KMS-11 (cell line): ENCODE results near the gene AGBL4.

Source experiments
- H2AFZ ChIP-seq: fragments of 200-600 bp; sonication (generic); 2 replicates; pipeline ENCODE4 v1.6.1; 2016; ENCODE audit warnings: antibody characterized with exemption, mixed run types, low read depth
- H3K27ac ChIP-seq: fragments of 200-600 bp; sonication (generic); 2 replicates; pipeline ENCODE4 v1.6.1; 2016; ENCODE audit warnings: mild to moderate bottlenecking, mixed run types
- H3K27me3 ChIP-seq: fragments of 200-600 bp; sonication (generic); 2 replicates; pipeline ENCODE4 v1.6.1; 2017; ENCODE audit warnings: mild to moderate bottlenecking, low read depth, mixed run types, moderate library complexity; ENCODE audit not compliant: insufficient read depth
- H3K36me3 ChIP-seq: fragments of 200-600 bp; sonication (generic); 2 replicates; pipeline ENCODE4 v1.6.1; 2017; ENCODE audit warnings: mild to moderate bottlenecking, mixed run types; ENCODE audit not compliant: insufficient read depth
- H3K4me1 ChIP-seq: fragments of 200-600 bp; sonication (generic); 2 replicates; pipeline ENCODE4 v1.6.1; 2016; ENCODE audit warnings: mild to moderate bottlenecking, low read depth, mixed run types; ENCODE audit not compliant: poor library complexity, severe bottlenecking
- H3K4me2 ChIP-seq: fragments of 200-600 bp; sonication (generic); 2 replicates; pipeline ENCODE4 v1.7.0; 2016; ENCODE audit warnings: mild to moderate bottlenecking, mixed run types
- H3K4me3 ChIP-seq: fragments of 200-600 bp; sonication (generic); IDR thresholded peaks from 2 replicates; pipeline ENCODE4 v1.6.1; 2017; ENCODE audit warnings: low read depth, low read length, mixed read lengths; ENCODE audit not compliant: insufficient read depth
- H3K79me2 ChIP-seq: fragments of 200-600 bp; sonication (generic); 2 replicates; pipeline ENCODE4 v1.6.1; 2016; ENCODE audit warnings: low read depth, mixed run types; ENCODE audit not compliant: insufficient read depth
- H3K9ac ChIP-seq: fragments of 200-600 bp; sonication (generic); 2 replicates; pipeline ENCODE4 v1.6.1; 2016; ENCODE audit warnings: mild to moderate bottlenecking, mixed run types
- H4K20me1 ChIP-seq: fragments of 200-600 bp; sonication (generic); 2 replicates; pipeline ENCODE4 v1.6.1; 2016; ENCODE audit warnings: mild to moderate bottlenecking, mixed run types; ENCODE audit not compliant: insufficient read depth
- TF ChIP-seq, protein P1 (sequence below): fragments of 200-600 bp; sonication (generic); conservative IDR thresholded peaks from 2 replicates; pipeline ENCODE4 v1.6.1; 2017; ENCODE audit warnings: low read depth, mild to moderate bottlenecking, antibody characterized with exemption, low read length, moderate library complexity, mixed read lengths

AGBL4 gene

DNA sequence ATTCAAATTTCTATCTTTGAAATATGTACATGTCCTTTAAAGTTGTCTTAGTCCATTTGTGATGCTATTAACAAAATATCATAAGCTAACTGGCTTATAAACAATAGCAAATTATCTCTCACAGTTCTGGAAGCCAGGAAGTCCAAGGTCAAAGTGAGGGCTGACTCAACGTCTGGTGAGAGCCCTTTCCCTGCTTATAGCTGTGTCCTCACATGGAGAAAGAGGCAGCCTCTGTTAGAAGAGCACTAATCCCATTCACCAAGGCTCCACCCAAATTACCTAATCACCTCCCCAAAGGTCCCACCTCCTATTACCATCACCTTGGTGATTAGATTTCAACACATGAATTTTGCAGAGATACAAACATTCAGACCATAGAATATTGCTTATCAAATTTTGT, 797.0 kb downstream of the AGBL4 start:
- Histone ChIP-seq H3K79me2 (no peaks in the 10 kb centered on the region), H2AFZ (no peak overlapping the region), H3K27ac (no peak overlapping the region), H3K4me1 (no peaks in the 10 kb centered on the region), H3K4me2 (no peak overlapping the region), H3K4me3 (no peak overlapping the region), H3K27me3 (no peaks in the 10 kb centered on the region), H3K9ac (no peak overlapping the region), H3K36me3 (no peaks in the 10 kb centered on the region), H4K20me1 (no peaks in the 10 kb centered on the region)
- TF ChIP-seq, protein P1, sequence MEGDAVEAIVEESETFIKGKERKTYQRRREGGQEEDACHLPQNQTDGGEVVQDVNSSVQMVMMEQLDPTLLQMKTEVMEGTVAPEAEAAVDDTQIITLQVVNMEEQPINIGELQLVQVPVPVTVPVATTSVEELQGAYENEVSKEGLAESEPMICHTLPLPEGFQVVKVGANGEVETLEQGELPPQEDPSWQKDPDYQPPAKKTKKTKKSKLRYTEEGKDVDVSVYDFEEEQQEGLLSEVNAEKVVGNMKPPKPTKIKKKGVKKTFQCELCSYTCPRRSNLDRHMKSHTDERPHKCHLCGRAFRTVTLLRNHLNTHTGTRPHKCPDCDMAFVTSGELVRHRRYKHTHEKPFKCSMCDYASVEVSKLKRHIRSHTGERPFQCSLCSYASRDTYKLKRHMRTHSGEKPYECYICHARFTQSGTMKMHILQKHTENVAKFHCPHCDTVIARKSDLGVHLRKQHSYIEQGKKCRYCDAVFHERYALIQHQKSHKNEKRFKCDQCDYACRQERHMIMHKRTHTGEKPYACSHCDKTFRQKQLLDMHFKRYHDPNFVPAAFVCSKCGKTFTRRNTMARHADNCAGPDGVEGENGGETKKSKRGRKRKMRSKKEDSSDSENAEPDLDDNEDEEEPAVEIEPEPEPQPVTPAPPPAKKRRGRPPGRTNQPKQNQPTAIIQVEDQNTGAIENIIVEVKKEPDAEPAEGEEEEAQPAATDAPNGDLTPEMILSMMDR, result no peak

DNA sequence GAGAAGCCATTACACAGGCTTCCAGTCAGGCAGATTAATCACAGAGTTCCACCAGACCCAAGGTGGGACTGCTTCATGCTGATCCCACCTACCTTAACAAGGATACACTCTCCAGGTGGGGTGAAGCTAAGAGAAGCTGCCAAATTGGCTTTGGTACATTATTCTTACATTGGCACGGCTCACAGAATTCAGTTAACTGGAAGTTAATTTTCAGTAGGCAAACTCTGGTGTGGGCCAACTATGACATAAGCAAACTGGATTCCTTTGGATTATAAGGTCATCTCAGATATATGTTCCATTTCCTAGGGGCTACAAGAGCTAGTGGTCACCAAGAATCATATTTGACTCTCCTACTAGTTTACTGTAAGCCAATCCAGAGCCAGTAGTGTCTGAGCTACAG, 798.3 kb downstream of the AGBL4 start:
- H3K9ac ChIP-seq, result no peak overlapping the region
- H3K4me1 ChIP-seq, result no peaks in the 10 kb centered on the region
- H3K27me3 ChIP-seq, result no peaks in the 10 kb centered on the region
- H3K36me3 ChIP-seq, result no peaks in the 10 kb centered on the region
- H3K79me2 ChIP-seq, result no peaks in the 10 kb centered on the region
- no peak overlapping the region for H3K4me3 ChIP-seq
- H2AFZ ChIP-seq, result no peak overlapping the region
- no peaks in the 10 kb centered on the region for H4K20me1 ChIP-seq
- H3K4me2 ChIP-seq, result no peak overlapping the region
- H3K27ac ChIP-seq, result no peak overlapping the region
- TF ChIP-seq, protein P1, result no peak

DNA sequence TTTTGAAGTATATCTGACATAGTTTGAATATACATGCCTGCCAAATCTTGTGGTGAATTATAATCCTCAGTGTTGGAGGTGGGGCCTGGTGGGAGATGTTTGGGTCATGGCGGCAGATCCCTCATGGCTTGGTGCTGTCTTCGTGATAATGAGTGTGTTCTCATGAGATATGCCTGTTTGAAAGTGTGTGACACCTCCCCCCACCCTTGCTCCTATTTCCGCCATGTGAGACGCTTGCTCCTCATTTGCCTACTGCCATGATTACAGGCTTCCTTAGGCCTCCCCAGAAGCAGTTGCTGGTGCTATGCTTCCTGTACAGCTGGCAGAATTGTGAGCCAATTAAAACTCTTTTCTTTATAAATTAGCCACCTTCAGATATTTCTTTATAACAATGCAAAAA, 810.5 kb downstream of the AGBL4 start:
- Histone ChIP-seq H3K9ac (no peak overlapping the region), H3K36me3 (no peaks in the 10 kb centered on the region), H4K20me1 (no peaks in the 10 kb centered on the region), H3K27me3 (no peaks in the 10 kb centered on the region), H3K4me3 (no peak overlapping the region), H3K4me2 (no peak overlapping the region), H2AFZ (no peak overlapping the region), H3K27ac (no peak overlapping the region), H3K4me1 (no peaks in the 10 kb centered on the region), H3K79me2 (no peaks in the 10 kb centered on the region)
- TF ChIP-seq, protein P1, result no peak

DNA sequence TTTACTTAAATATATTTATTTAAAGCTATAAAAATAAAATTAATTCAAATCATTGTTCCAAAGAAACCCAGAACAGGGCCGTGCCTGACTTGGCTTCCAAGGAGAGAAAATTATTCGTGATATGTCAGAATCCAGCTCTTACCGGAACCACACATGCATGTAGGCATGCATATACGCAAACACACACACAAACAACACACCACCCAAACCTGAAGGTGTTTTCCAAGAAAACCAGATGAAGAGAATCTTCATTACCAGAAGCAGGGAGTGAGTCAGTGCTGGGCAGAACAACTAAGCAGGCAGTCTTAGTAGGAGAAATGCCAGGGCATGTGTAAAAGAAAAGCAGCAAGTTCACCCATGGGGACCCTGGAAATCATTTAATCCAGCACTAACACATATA, 815.0 kb downstream of the AGBL4 start:
- no peaks in the 10 kb centered on the region for H3K4me1 ChIP-seq
- TF ChIP-seq, protein P1, result no peak
- no peaks in the 10 kb centered on the region for H3K27me3 ChIP-seq
- H3K79me2 ChIP-seq, result no peaks in the 10 kb centered on the region
- H3K9ac ChIP-seq, result no peak overlapping the region
- H4K20me1 ChIP-seq, result no peaks in the 10 kb centered on the region
- no peak overlapping the region for H3K4me3 ChIP-seq
- no peaks in the 10 kb centered on the region for H3K36me3 ChIP-seq
- no peak overlapping the region for H2AFZ ChIP-seq
- H3K4me2 ChIP-seq, result no peak overlapping the region
- H3K27ac ChIP-seq, result no peak overlapping the region

DNA sequence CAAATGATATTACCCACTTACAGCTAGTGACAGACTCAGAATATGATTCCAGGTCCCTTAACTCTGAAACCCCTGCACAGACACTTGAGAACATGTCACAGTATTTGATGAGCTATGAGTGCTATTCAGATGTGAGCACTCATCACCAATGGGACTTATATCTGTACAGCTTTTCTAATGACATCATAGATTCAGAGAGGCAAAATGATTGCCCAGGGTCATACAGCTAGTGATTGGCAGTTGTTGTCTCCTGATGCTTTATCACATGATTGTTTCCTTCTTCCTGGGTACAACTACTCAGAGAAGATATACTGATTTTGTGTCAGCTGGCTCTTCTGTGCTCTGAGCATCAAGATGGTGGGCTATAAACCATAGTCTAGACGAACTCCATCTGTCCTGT, 819.0 kb downstream of the AGBL4 start:
- H3K27me3 ChIP-seq, result no peaks in the 10 kb centered on the region
- no peak overlapping the region for H3K4me2 ChIP-seq
- no peaks in the 10 kb centered on the region for H3K79me2 ChIP-seq
- TF ChIP-seq, protein P1, result no peak
- no peak overlapping the region for H3K9ac ChIP-seq
- H2AFZ ChIP-seq, result no peak overlapping the region
- no peak overlapping the region for H3K4me3 ChIP-seq
- no peaks in the 10 kb centered on the region for H4K20me1 ChIP-seq
- no peaks in the 10 kb centered on the region for H3K4me1 ChIP-seq
- H3K36me3 ChIP-seq, result no peaks in the 10 kb centered on the region
- H3K27ac ChIP-seq, result no peak overlapping the region
